Trophoblast cell (in vitro differentiated cells and primary cell): ENCODE data around the gene RFX3.

Experiments
- DNase-seq, 2 donors: peaks; one replicate each; pipeline ENCODE4 v3.0.0-alpha.2; 2016
- H2AFZ ChIP-seq: 2 replicates; pipeline ENCODE4 v1.6.1; 2013; ENCODE audit warnings: low read length, moderate library complexity, mild to moderate bottlenecking; ENCODE audit not compliant: insufficient read depth, poor library complexity
- H2AK5ac ChIP-seq: 2 replicates; pipeline ENCODE4 v1.6.1; 2013; ENCODE audit warnings: mild to moderate bottlenecking, low read length
- H2BK120ac ChIP-seq: 2 replicates; pipeline ENCODE4 v1.6.1; 2013; ENCODE audit warnings: low read length, mild to moderate bottlenecking, moderate library complexity; ENCODE audit not compliant: insufficient read depth, poor library complexity
- H2BK12ac ChIP-seq: 2 replicates; pipeline ENCODE4 v1.6.1; 2013; ENCODE audit warnings: mild to moderate bottlenecking, low read length, moderate library complexity
- H2BK5ac ChIP-seq: 2 replicates; pipeline ENCODE4 v1.6.1; 2013; ENCODE audit warnings: low read length, low read depth, moderate library complexity, mild to moderate bottlenecking; ENCODE audit not compliant: poor library complexity
- H3K14ac ChIP-seq: 2 replicates; pipeline ENCODE4 v1.6.1; 2013; ENCODE audit warnings: mild to moderate bottlenecking, low read length
- H3K18ac ChIP-seq: 2 replicates; pipeline ENCODE4 v1.6.1; 2013; ENCODE audit warnings: mild to moderate bottlenecking, low read length
- H3K23ac ChIP-seq: 2 replicates; pipeline ENCODE4 v1.6.1; 2013; ENCODE audit warnings: low read length
- H3K27ac ChIP-seq: 2 replicates; pipeline ENCODE4 v1.5.1; 2013; ENCODE audit warnings: low read depth, mild to moderate bottlenecking, inconsistent platforms, low read length, moderate library complexity
- H3K27me3 ChIP-seq: 2 replicates; pipeline ENCODE4 v1.6.1; 2013; ENCODE audit warnings: inconsistent platforms, mild to moderate bottlenecking, low read length, moderate library complexity; ENCODE audit not compliant: insufficient read depth
- H3K36me3 ChIP-seq, 2 experiments: 1 replicate in 1 of 2; 2 replicates in 1 of 2; pipeline ENCODE4 v1.6.1; 2013; ENCODE audit warnings: low read length in 2 of 2, mild to moderate bottlenecking in 2 of 2, moderate library complexity in 1 of 2; ENCODE audit not compliant: insufficient read depth in 2 of 2, control insufficient read depth in 1 of 2
- H3K4ac ChIP-seq: 2 replicates; pipeline ENCODE4 v1.6.1; 2013; ENCODE audit warnings: low read depth, mild to moderate bottlenecking, low read length, moderate library complexity
- H3K4me1 ChIP-seq, 2 experiments: 1 replicate in 1 of 2; 2 replicates in 1 of 2; pipeline ENCODE4 v1.6.1; 2013; ENCODE audit warnings: low read length in 2 of 2, mild to moderate bottlenecking in 2 of 2, moderate library complexity in 1 of 2; ENCODE audit not compliant: insufficient read depth in 2 of 2, control insufficient read depth in 1 of 2
- H3K4me2 ChIP-seq: 2 replicates; pipeline ENCODE4 v1.6.1; 2013; ENCODE audit warnings: inconsistent platforms, mild to moderate bottlenecking, low read length, moderate library complexity
- H3K4me3 ChIP-seq: 2 replicates; pipeline ENCODE4 v1.5.1; 2013; ENCODE audit warnings: mild to moderate bottlenecking, low read depth, low read length, inconsistent platforms
- H3K79me1 ChIP-seq: one replicate; pipeline ENCODE4 v1.6.1; 2013; ENCODE audit warnings: low read length
- H3K79me2 ChIP-seq: 2 replicates; pipeline ENCODE4 v1.6.1; 2013; ENCODE audit warnings: low read length, mild to moderate bottlenecking; ENCODE audit not compliant: control insufficient read depth, insufficient read depth, poor library complexity
- H3K9ac ChIP-seq: 2 replicates; pipeline ENCODE4 v1.6.1; 2013; ENCODE audit warnings: mild to moderate bottlenecking, low read length
- H3K9me3 ChIP-seq: 2 replicates; pipeline ENCODE4 v1.6.1; 2013; ENCODE audit warnings: low read depth, mild to moderate bottlenecking, control low read depth, inconsistent platforms, low read length; ENCODE audit not compliant: insufficient read depth
- H4K12ac ChIP-seq: 2 replicates; pipeline ENCODE4 v1.6.1; 2013; ENCODE audit warnings: low read depth, mild to moderate bottlenecking, low read length, moderate library complexity
- H4K8ac ChIP-seq: 2 replicates; pipeline ENCODE4 v1.6.1; 2013; ENCODE audit warnings: low read depth, mild to moderate bottlenecking, low read length, moderate library complexity
- H4K91ac ChIP-seq: one replicate; pipeline ENCODE4 v1.6.1; 2013; ENCODE audit warnings: low read depth, mild to moderate bottlenecking, low read length, moderate library complexity
- WGBS: extraction: QIAGEN DNeasy Blood & Tissue Kit; methylation state at CpG from one replicate; pipeline ENCODE4 v1.1.7; 2013; ENCODE audit warnings: missing lambda C conversion rate; ENCODE audit not compliant: insufficient read length, insufficient coverage; ENCODE audit errors: extremely low coverage; 5-methylcytosine and 5-hydroxymethylcytosine counted together

RFX3 gene

GRCh38 chr9:3246241-3246640 is 279.6 kb downstream of the RFX3 start:
- Histone ChIP-seq H3K14ac (no peak overlapping the region), H3K4me2 (no peak overlapping the region), H3K27ac (no peak overlapping the region), H3K27me3 (no peaks in the 10 kb centered on the region), H2AFZ (no peak overlapping the region), H3K18ac (no peak overlapping the region), H3K23ac (no peak overlapping the region), H3K9me3 (no peaks in the 10 kb centered on the region), H3K79me2 (no peaks in the 10 kb centered on the region), H4K12ac (no peak overlapping the region), H4K8ac (no peak overlapping the region), H3K4me1 (peaks cover 0 to 1% of the 10 kb centered on the region in 2 experiments), H3K4ac (no peak overlapping the region), H3K9ac (no peak overlapping the region), H2BK12ac (no peak overlapping the region), H4K91ac (no peak overlapping the region), H3K36me3 (peaks cover 0 to under 1% of the 10 kb centered on the region in 2 experiments), H3K4me3 (no peak overlapping the region), H2BK120ac (no peak overlapping the region), H2BK5ac (no peak overlapping the region), H2AK5ac (no peak overlapping the region), H3K79me1 (no peaks in the 10 kb centered on the region)
- WGBS: no CpG with 5 or more reads among the region's 3 CpGs
- DNase-seq: no peak

DNA sequence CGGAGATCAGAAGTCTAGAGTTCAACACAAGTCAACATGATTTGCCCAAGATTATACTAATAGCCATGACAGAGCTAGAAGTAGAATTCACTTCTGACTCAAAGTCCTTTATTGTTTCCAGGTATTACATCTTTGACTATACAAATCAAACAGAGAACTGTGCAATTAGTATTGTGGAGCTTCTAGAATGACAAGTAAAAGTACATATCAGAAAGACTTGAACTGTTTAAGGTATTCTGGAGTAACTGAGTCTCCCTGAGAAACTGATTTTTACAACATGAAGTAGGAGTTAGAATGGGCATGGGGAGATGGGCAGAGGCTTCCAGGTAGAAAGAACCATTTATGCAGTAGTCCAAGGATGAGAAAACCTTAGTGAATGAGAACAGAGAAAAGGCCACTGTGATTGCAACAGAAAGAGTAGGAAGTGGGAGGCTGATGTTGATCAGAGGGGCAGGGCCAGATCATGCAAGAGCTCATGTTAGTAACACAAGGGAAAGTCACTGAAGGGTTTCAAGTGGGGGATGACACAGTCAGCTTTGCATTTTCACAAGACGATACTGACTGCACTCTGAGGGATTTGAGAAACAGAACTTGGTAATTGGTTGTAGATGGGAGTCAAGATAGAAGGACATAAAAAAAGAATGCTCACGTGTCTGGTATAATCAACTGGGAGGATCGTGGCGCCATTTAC is 280.7 kb downstream of the RFX3 start:
- no peak overlapping the region for H4K91ac ChIP-seq
- no peak overlapping the region for H3K14ac ChIP-seq
- H2BK5ac ChIP-seq: no peak overlapping the region
- H3K9me3 ChIP-seq: no peaks in the 10 kb centered on the region
- H3K4ac ChIP-seq: no peak overlapping the region
- no peak overlapping the region for H2BK12ac ChIP-seq
- H3K4me3 ChIP-seq: no peak overlapping the region
- H3K27ac ChIP-seq: no peak overlapping the region
- no peaks in the 10 kb centered on the region for H3K36me3 ChIP-seq
- no peaks in the 10 kb centered on the region for H3K79me1 ChIP-seq
- no peak overlapping the region for H2AK5ac ChIP-seq
- no peak overlapping the region for H3K9ac ChIP-seq
- no peak overlapping the region for H3K18ac ChIP-seq
- no peak overlapping the region for H2BK120ac ChIP-seq
- H3K27me3 ChIP-seq: no peaks in the 10 kb centered on the region
- H4K12ac ChIP-seq: no peak overlapping the region
- no CpG with 5 or more reads among the region's 5 CpGs for WGBS
- no peak overlapping the region for H4K8ac ChIP-seq
- no peaks in the 10 kb centered on the region for H3K79me2 ChIP-seq
- H3K4me1 ChIP-seq: peaks cover 0 to 2% of the 10 kb centered on the region in 2 experiments
- H2AFZ ChIP-seq: no peak overlapping the region
- H3K23ac ChIP-seq: no peak overlapping the region
- no peak overlapping the region for H3K4me2 ChIP-seq
- no peak for DNase-seq

DNA sequence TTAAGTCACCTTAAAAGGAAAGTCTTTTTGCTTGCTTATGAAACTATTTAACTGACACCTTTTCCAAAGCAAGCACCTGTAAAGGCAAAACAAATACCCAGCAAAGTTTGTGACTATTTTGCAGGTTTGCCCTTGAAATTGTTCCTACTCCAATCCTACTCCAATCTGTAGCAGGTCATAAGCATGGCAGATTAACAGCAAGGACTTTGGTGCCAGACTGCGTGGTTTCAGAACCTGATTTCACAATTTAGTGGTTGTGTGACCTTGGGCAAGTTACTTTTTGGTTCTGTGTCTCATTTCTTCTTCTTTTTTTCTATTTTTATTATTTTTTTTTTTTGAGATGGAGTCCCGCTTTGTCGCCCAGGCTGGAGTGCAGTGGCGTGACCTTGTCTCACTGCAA is 282.1 kb downstream of the RFX3 start:
- Histone ChIP-seq H2AFZ (no peak overlapping the region), H3K4me2 (no peak overlapping the region), H3K14ac (no peak overlapping the region), H3K9ac (no peak overlapping the region), H3K18ac (no peak overlapping the region), H4K8ac (no peak overlapping the region), H3K9me3 (no peaks in the 10 kb centered on the region), H2AK5ac (no peak overlapping the region), H3K27me3 (no peaks in the 10 kb centered on the region), H2BK5ac (no peak overlapping the region), H3K79me2 (no peaks in the 10 kb centered on the region), H4K91ac (no peak overlapping the region), H3K4me1 (peaks cover 0 to 2% of the 10 kb centered on the region in 2 experiments), H2BK120ac (no peak overlapping the region), H3K36me3 (no peaks in the 10 kb centered on the region), H3K23ac (no peak overlapping the region), H3K4ac (no peak overlapping the region), H2BK12ac (no peak overlapping the region), H3K4me3 (no peak overlapping the region), H3K27ac (no peak overlapping the region), H4K12ac (no peak overlapping the region), H3K79me1 (no peaks in the 10 kb centered on the region)
- WGBS: no CpG with 5 or more reads among the region's 4 CpGs
- DNase-seq: no peak

DNA sequence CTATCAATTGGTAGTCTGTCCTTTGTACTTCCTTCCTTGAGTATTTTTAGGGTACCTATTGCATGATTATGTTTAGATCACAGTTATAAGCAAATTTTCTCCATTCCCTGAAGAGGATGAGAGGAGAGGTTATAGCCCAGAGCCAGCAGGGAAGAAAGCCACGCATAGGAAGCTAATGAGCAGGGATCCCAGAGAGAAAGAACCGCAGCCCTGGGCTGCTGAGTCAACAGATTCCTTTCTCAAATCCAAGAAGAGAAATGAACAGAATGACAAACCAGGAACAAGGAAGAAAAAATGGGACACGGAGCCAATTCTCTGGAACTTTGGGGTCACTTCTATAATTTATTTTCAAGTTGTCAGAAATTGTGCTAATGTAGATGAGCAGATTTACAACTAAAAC is 284.5 kb downstream of the RFX3 start:
- WGBS: no CpG with 5 or more reads among the region's 3 CpGs
- H4K12ac ChIP-seq: no peak overlapping the region
- H3K27ac ChIP-seq: no peak overlapping the region
- H3K79me2 ChIP-seq: no peaks in the 10 kb centered on the region
- H3K79me1 ChIP-seq: no peaks in the 10 kb centered on the region
- no peak overlapping the region for H2BK5ac ChIP-seq
- H2BK12ac ChIP-seq: no peak overlapping the region
- H4K91ac ChIP-seq: no peak overlapping the region
- peaks cover 0 to 2% of the 10 kb centered on the region in 2 experiments for H3K4me1 ChIP-seq
- H3K36me3 ChIP-seq: no peaks in the 10 kb centered on the region
- H2BK120ac ChIP-seq: no peak overlapping the region
- H3K18ac ChIP-seq: no peak overlapping the region
- H3K14ac ChIP-seq: no peak overlapping the region
- no peak overlapping the region for H4K8ac ChIP-seq
- no peak overlapping the region for H3K4ac ChIP-seq
- H2AK5ac ChIP-seq: no peak overlapping the region
- no peak overlapping the region for H3K4me3 ChIP-seq
- no peak for DNase-seq
- H3K27me3 ChIP-seq: no peaks in the 10 kb centered on the region
- no peak overlapping the region for H3K9ac ChIP-seq
- H3K9me3 ChIP-seq: no peaks in the 10 kb centered on the region
- H3K4me2 ChIP-seq: no peak overlapping the region
- H2AFZ ChIP-seq: no peak overlapping the region
- no peak overlapping the region for H3K23ac ChIP-seq
